ENCODE data around the gene FHIP1A. TPM values are rescaled to one million over a fixed set of nuclear protein-coding genes. Genes with fewer than 3 reads are reported as not detected.
"Not testable (repeated sequence)": the region's sequence is repeated elsewhere in the genome, so short reads cannot be mapped to it uniquely, and the experiment has no call there.

Gene FHIP1A
- total and polyA plus RNA-seq, 8 donors: 2.2 to 24.2 (median 15.0) TPM

- peak; percentile 66 to 88 (median 84) for DNase-seq
- Histone ChIP-seq H3K4me3 (peak overlapping the region in 1 of 4 donors; percentile 16), H3K27me3 (no peaks in the 10 kb centered on the region), H3K36me3 (no peaks in the 10 kb centered on the region), H3K4me1 (no peaks in the 10 kb centered on the region), H3K9me3 (no peaks in the 10 kb centered on the region), H3K27ac (no peak overlapping the region)
- WGBS, 2 donors: 41 to 44% methylated on average over 14 of the region's 14 CpGs
- ATAC-seq: peak; percentile 94 to 100 (median 100)
- intact Hi-C loops (cut with DNase I): loop anchor here in 1 of 3 donors (5.0 kb wide), 1 partner anchor 85 kb away; the partner anchor contains the start of gene PRSS48
- FAIRE-seq: peak; percentile 86
- TF ChIP-seq CTCF (IDR thresholded peaks at IDR 0.05): peak; percentile 82 to 98 (median 95)
Measured at GRCh38 chr4:151362404-151363164, 46.4 kb upstream of the FHIP1A start.

DNA sequence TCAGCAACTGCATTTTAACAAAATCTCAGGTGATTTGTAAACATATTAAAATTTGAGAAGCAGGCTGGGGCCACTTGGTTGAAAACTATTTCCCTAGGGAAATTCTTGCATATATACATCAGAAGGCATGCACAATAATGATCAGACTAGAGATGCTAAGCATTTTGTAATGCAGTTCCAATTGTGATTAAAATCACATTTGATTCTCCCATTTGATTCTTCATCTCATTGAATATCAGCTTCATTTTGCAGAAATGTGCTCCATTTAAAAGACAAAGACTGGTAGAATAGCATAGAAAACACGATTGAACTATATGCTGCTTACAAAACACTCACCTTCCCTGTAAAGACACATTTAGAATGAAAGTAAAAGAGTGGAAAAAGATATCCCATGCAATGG, 32.4 kb upstream of the FHIP1A start:
- H3K9me3 ChIP-seq: no peaks in the 10 kb centered on the region
- no peak for FAIRE-seq

GRCh38 chr4:151389311-151389710, 19.7 kb upstream of the FHIP1A start:
- no peak for TF ChIP-seq CTCF (IDR thresholded peaks at IDR 0.05)
- H3K4me3 ChIP-seq: no peak overlapping the region
- H3K36me3 ChIP-seq: no peaks in the 10 kb centered on the region
- no peaks in the 10 kb centered on the region for H3K4me1 ChIP-seq
- no peak for FAIRE-seq
- DNase-seq: no peak
- 88 to 91% methylated on average over 2 of the region's 2 CpGs for WGBS, 2 donors
- no peak for ATAC-seq
- intact Hi-C loops (cut with DNase I): no loop called here
- no peaks in the 10 kb centered on the region for H3K27me3 ChIP-seq
- no peak overlapping the region for H3K27ac ChIP-seq
- no peaks in the 10 kb centered on the region for H3K9me3 ChIP-seq

More for the DNA sequence above, 32.4 kb upstream of the FHIP1A start:
- DNase-seq (no peak), ATAC-seq (no peak)
- TF ChIP-seq CTCF (IDR thresholded peaks at IDR 0.05): no peak
- no peaks in the 10 kb centered on the region for H3K36me3 ChIP-seq
- no peak overlapping the region for H3K27ac ChIP-seq
- intact Hi-C loops (cut with DNase I): no loop called here
- no peaks in the 10 kb centered on the region for H3K27me3 ChIP-seq
- no peak overlapping the region for H3K4me3 ChIP-seq
- WGBS, 2 donors: 79 to 81% methylated on average over 1 of the region's 1 CpG
- H3K4me1 ChIP-seq: no peaks in the 10 kb centered on the region

DNA sequence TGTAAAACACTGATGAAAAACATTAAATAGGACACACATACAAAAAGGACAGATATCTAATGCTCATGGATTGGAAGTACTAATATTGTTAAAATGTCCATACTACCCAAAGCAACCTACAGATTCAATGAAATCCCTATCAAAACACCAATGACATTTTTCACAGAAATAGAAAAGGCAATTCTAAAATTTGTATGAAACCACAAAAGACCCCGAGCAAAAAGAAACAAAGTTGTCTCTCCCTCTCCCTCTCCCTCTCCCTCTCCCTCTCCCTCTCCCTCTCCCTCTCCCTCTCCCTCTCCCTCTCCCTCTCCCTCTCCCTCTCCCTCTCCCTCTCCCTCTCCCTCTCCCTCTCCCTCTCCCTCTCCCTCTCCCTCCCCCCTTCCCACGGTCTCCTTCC, 19.2 kb upstream of the FHIP1A start:
- H3K4me3 ChIP-seq; H3K4me1 ChIP-seq; H3K36me3 ChIP-seq; H3K27ac ChIP-seq; H3K27me3 ChIP-seq; H3K9me3 ChIP-seq; DNase-seq; intact Hi-C loops (cut with DNase I); ATAC-seq; FAIRE-seq: not testable (repeated sequence)
- 83 to 100% methylated on average over 1 of the region's 2 CpGs for WGBS, 2 donors

- Histone ChIP-seq H3K36me3 (no peaks in the 10 kb centered on the region), H3K27me3 (no peaks in the 10 kb centered on the region), H3K4me1 (no peaks in the 10 kb centered on the region), H3K9me3 (no peaks in the 10 kb centered on the region), H3K4me3 (no peak overlapping the region), H3K27ac (no peak overlapping the region)
- no peak for FAIRE-seq
- intact Hi-C loops (cut with DNase I): no loop called here
- DNase-seq: no peak
- no peak for ATAC-seq
- TF ChIP-seq CTCF (IDR thresholded peaks at IDR 0.05): no peak
Measured at GRCh38 chr4:151395873-151396272, 13.1 kb upstream of the FHIP1A start.

Data from pancreas (tissue), 10 donors.